H9 (cell line): ENCODE data around the gene FYCO1. TPM values are rescaled to one million over a fixed set of nuclear protein-coding genes. Genes with fewer than 3 reads are reported as not detected.

Experiments
- DNase-seq: peaks from one replicate; pipeline ENCODE4 v3.0.0-alpha.2; 2017
- H2AFZ ChIP-seq: one replicate; pipeline ENCODE4 v1.6.1; 2013; ENCODE audit warnings: mild to moderate bottlenecking, low read length, control low read depth, moderate library complexity
- H2AK5ac ChIP-seq: 2 replicates; pipeline ENCODE4 v1.6.1; 2013; ENCODE audit warnings: low read length, control low read depth, mixed read lengths; ENCODE audit not compliant: insufficient read length
- H2BK120ac ChIP-seq: one replicate; pipeline ENCODE4 v1.6.1; 2013; ENCODE audit warnings: low read depth, mild to moderate bottlenecking, low read length, control low read depth, inconsistent platforms; ENCODE audit not compliant: poor library complexity, severe bottlenecking
- H2BK12ac ChIP-seq: 2 replicates; pipeline ENCODE4 v1.6.1; 2013; ENCODE audit warnings: low read length, control low read depth, mixed read lengths, low read depth; ENCODE audit not compliant: insufficient read length
- H2BK15ac ChIP-seq: 2 replicates; pipeline ENCODE4 v1.6.1; 2013; ENCODE audit warnings: low read depth, low read length, control low read depth
- H2BK20ac ChIP-seq: one replicate; pipeline ENCODE4 v1.6.1; 2013; ENCODE audit warnings: low read depth, mild to moderate bottlenecking, low read length, control low read depth, inconsistent platforms; ENCODE audit not compliant: poor library complexity, severe bottlenecking
- H2BK5ac ChIP-seq: 2 replicates; pipeline ENCODE4 v1.6.1; 2013; ENCODE audit warnings: low read length, control low read depth, mixed read lengths; ENCODE audit not compliant: insufficient read length
- H3K14ac ChIP-seq: 2 replicates; pipeline ENCODE4 v1.6.1; 2013; ENCODE audit warnings: low read length, control low read depth; ENCODE audit not compliant: insufficient read depth
- H3K18ac ChIP-seq: 2 replicates; pipeline ENCODE4 v1.6.1; 2013; ENCODE audit warnings: low read depth, mild to moderate bottlenecking, mixed read lengths, low read length, control low read depth; ENCODE audit not compliant: insufficient read length
- H3K23ac ChIP-seq: 2 replicates; pipeline ENCODE4 v1.6.1; 2013; ENCODE audit warnings: low read length, control low read depth, mixed read lengths, low read depth; ENCODE audit not compliant: insufficient read length
- H3K23me2 ChIP-seq: 2 replicates; pipeline ENCODE4 v1.6.1; 2013; ENCODE audit warnings: low read depth, mild to moderate bottlenecking, mixed read lengths, low read length, control low read depth; ENCODE audit not compliant: insufficient read length, poor library complexity, severe bottlenecking
- H3K27ac ChIP-seq: 2 replicates; pipeline ENCODE4 v1.5.1; 2013; ENCODE audit warnings: low read length, control low read depth, mixed read lengths, low read depth; ENCODE audit not compliant: insufficient read length
- H3K27me3 ChIP-seq: 2 replicates; pipeline ENCODE4 v1.6.1; 2013; ENCODE audit warnings: low read length, control low read depth, inconsistent platforms; ENCODE audit not compliant: insufficient read depth
- H3K4ac ChIP-seq: 2 replicates; pipeline ENCODE4 v1.6.1; 2013; ENCODE audit warnings: low read depth, mild to moderate bottlenecking, control low read depth, inconsistent platforms, low read length, moderate library complexity
- H3K4me1 ChIP-seq: 2 replicates; pipeline ENCODE4 v1.6.1; 2013; ENCODE audit warnings: low read length, control low read depth, inconsistent platforms; ENCODE audit not compliant: insufficient read depth
- H3K4me2 ChIP-seq: 2 replicates; pipeline ENCODE4 v1.6.1; 2013; ENCODE audit warnings: low read length, control low read depth, mixed read lengths; ENCODE audit not compliant: insufficient read length, insufficient read depth
- H3K56ac ChIP-seq: 2 replicates; pipeline ENCODE4 v1.6.1; 2013; ENCODE audit warnings: low read depth, mild to moderate bottlenecking, mixed read lengths, low read length, control low read depth; ENCODE audit not compliant: insufficient read length
- H3K79me1 ChIP-seq: 2 replicates; pipeline ENCODE4 v1.6.1; 2013; ENCODE audit warnings: low read depth, mild to moderate bottlenecking, moderate library complexity, low read length, control low read depth, inconsistent platforms; ENCODE audit not compliant: insufficient read depth, poor library complexity, severe bottlenecking
- H3K79me2 ChIP-seq: 2 replicates; pipeline ENCODE4 v1.6.1; 2013; ENCODE audit warnings: low read length, control low read depth, inconsistent platforms; ENCODE audit not compliant: insufficient read depth
- H3K9ac ChIP-seq: 2 replicates; pipeline ENCODE4 v1.6.1; 2013; ENCODE audit warnings: low read length, control low read depth, mixed read lengths; ENCODE audit not compliant: insufficient read length; ENCODE audit errors: extremely low read depth
- H3K9me3 ChIP-seq: one replicate; pipeline ENCODE4 v1.6.1; 2013; ENCODE audit warnings: low read depth, low read length, inconsistent platforms; ENCODE audit not compliant: control insufficient read depth
- H3T11ph ChIP-seq: one replicate; pipeline ENCODE4 v1.6.1; 2013; ENCODE audit warnings: mild to moderate bottlenecking, low read length, control low read depth, inconsistent platforms
- H4K20me1 ChIP-seq: one replicate; pipeline ENCODE4 v1.6.1; 2013; ENCODE audit not compliant: control insufficient read depth, insufficient read length, insufficient read depth
- H4K5ac ChIP-seq: 2 replicates; pipeline ENCODE4 v1.6.1; 2013; ENCODE audit warnings: low read depth, mild to moderate bottlenecking, mixed read lengths, low read length, control low read depth; ENCODE audit not compliant: insufficient read length
- H4K8ac ChIP-seq: replicated peaks from 2 replicates; pipeline ENCODE4 v1.6.1; 2013; ENCODE audit warnings: low read length, control low read depth, mixed read lengths, low read depth; ENCODE audit not compliant: insufficient read length
- H4K91ac ChIP-seq: 2 replicates; pipeline ENCODE4 v1.6.1; 2013; ENCODE audit warnings: low read depth, mild to moderate bottlenecking, moderate library complexity, mixed read lengths, low read length, control low read depth; ENCODE audit not compliant: insufficient read length
- H3K27ac Mint-ChIP-seq, 3 experiments: 2 replicates in 2 of 3; 3 replicates in 1 of 3; pipeline ENCODE4 v1.8.0; 2020 to 2021; ENCODE audit warnings: mixed read lengths in 3 of 3, mild to moderate bottlenecking in 1 of 3, moderate library complexity in 1 of 3
- H3K27me3 Mint-ChIP-seq: 2 replicates; pipeline ENCODE4 v1.8.0; 2021; ENCODE audit warnings: low read depth, mild to moderate bottlenecking, moderate library complexity, mixed read lengths
- H3K36me3 Mint-ChIP-seq, 3 experiments: 2 replicates in 2 of 3; 3 replicates in 1 of 3; pipeline ENCODE4 v1.8.0; 2020 to 2021; ENCODE audit warnings: low read depth in 3 of 3, mixed read lengths in 3 of 3; ENCODE audit not compliant: insufficient read depth in 1 of 3
- H3K4me1 Mint-ChIP-seq, 2 experiments: 2 replicates each; pipeline ENCODE4 v1.8.0; 2020; ENCODE audit warnings: mixed read lengths in 2 of 2
- H3K4me3 Mint-ChIP-seq, 2 experiments: 2 replicates in 1 of 2; 3 replicates in 1 of 2; pipeline ENCODE4 v1.8.0; 2020 to 2021; ENCODE audit warnings: mild to moderate bottlenecking in 2 of 2, mixed read lengths in 2 of 2, moderate library complexity in 1 of 2
- H3K9me3 Mint-ChIP-seq, 2 experiments: 2 replicates in 1 of 2; 3 replicates in 1 of 2; pipeline ENCODE4 v1.8.0; 2020; ENCODE audit warnings: mild to moderate bottlenecking in 2 of 2, mixed read lengths in 2 of 2, moderate library complexity in 1 of 2
- WGBS: extraction: QIAGEN DNeasy Blood & Tissue Kit; methylation state at CpG from one replicate; pipeline ENCODE4 v1.1.7; 2013; ENCODE audit warnings: missing lambda C conversion rate, low lambda C conversion rate, mixed read lengths; ENCODE audit not compliant: insufficient read length; ENCODE audit errors: extremely low coverage; 5-methylcytosine and 5-hydroxymethylcytosine counted together
- total RNA-seq: library from RNA; stranded (reverse); gene quantifications from 2 replicates; pipeline ENCODE4 v1.2.1, GENCODE V29; 2021
- TF ChIP-seq, protein P1 (sequence below): fragments of 200-600 bp; sonication (generic); conservative IDR thresholded peaks from 3 replicates; pipeline ENCODE4 v1.8.0; 2021; ENCODE audit warnings: antibody characterized with exemption, mild to moderate bottlenecking

Gene FYCO1
- total RNA-seq, 1 experiment from 2014 or later: 10.4 TPM

DNA sequence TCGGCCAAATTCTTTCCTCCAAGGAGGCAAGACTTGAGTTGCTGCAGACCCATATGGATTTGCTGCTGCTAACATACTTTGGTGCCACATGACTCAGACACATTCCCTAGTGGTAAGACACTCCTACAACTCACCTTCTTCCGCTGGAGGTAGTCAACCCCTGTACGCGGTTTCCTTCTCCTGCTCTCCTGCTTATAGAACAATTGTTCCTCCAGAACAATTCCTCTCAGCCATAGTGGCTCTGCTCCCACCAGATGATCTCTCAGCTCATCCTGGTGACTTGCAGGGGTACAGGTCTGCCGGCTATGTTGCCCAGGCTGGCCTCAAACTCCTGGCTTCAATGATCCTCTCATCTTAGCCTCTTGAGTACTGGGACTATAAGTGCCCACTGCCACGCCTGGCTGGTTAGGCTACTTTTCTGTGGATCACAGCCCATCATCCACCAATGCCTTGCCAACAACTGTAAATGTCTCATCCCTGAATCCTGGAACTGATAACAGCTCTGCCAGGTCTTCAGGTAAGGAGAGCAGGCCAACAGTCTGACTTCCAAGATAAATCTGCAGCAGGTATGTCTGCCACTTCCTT, 54.8 kb downstream of the FYCO1 start:
- H3K9me3 ChIP-seq: no peaks in the 10 kb centered on the region
- H2BK15ac ChIP-seq: no peak overlapping the region
- H3K36me3 Mint-ChIP-seq: peaks cover 7 to 22% (median 16%) of the 10 kb centered on the region in 3 experiments; a peak in 5 of 7 replicates
- no peaks in the 10 kb centered on the region for H3K4me1 ChIP-seq
- H3K4me1 Mint-ChIP-seq: peaks cover 16 to 20% of the 10 kb centered on the region in 2 experiments
- H2BK5ac ChIP-seq: no peak overlapping the region
- H3K27me3 ChIP-seq: no peaks in the 10 kb centered on the region
- no peak overlapping the region for H3K27ac Mint-ChIP-seq
- H3K23me2 ChIP-seq: no peaks in the 10 kb centered on the region
- H2BK20ac ChIP-seq: no peak overlapping the region
- no peak overlapping the region for H2BK120ac ChIP-seq
- no peak overlapping the region for H3T11ph ChIP-seq
- no peak overlapping the region for H2AFZ ChIP-seq
- H3K4me3 Mint-ChIP-seq: no peak overlapping the region
- no peak for DNase-seq
- H3K27me3 Mint-ChIP-seq: no peaks in the 10 kb centered on the region
- H4K20me1 ChIP-seq: no peaks in the 10 kb centered on the region
- no peaks in the 10 kb centered on the region for H3K79me1 ChIP-seq
- no peak overlapping the region for H4K91ac ChIP-seq
- TF ChIP-seq, protein P1, sequence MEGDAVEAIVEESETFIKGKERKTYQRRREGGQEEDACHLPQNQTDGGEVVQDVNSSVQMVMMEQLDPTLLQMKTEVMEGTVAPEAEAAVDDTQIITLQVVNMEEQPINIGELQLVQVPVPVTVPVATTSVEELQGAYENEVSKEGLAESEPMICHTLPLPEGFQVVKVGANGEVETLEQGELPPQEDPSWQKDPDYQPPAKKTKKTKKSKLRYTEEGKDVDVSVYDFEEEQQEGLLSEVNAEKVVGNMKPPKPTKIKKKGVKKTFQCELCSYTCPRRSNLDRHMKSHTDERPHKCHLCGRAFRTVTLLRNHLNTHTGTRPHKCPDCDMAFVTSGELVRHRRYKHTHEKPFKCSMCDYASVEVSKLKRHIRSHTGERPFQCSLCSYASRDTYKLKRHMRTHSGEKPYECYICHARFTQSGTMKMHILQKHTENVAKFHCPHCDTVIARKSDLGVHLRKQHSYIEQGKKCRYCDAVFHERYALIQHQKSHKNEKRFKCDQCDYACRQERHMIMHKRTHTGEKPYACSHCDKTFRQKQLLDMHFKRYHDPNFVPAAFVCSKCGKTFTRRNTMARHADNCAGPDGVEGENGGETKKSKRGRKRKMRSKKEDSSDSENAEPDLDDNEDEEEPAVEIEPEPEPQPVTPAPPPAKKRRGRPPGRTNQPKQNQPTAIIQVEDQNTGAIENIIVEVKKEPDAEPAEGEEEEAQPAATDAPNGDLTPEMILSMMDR: no peak
- H3K56ac ChIP-seq: no peak overlapping the region
- no peak overlapping the region for H3K4me2 ChIP-seq
- H3K4ac ChIP-seq: no peak overlapping the region
- no CpG with 5 or more reads among the region's 6 CpGs for WGBS
- H3K23ac ChIP-seq: no peak overlapping the region
- H3K9ac ChIP-seq: no peak overlapping the region
- no peak overlapping the region for H3K18ac ChIP-seq
- no peak overlapping the region for H2BK12ac ChIP-seq
- no peak overlapping the region for H2AK5ac ChIP-seq
- no peaks in the 10 kb centered on the region for H3K9me3 Mint-ChIP-seq
- no peak overlapping the region for H3K14ac ChIP-seq
- H3K79me2 ChIP-seq: no peaks in the 10 kb centered on the region
- H4K5ac ChIP-seq: no peak overlapping the region
- no peak overlapping the region for H3K27ac ChIP-seq
- H4K8ac ChIP-seq: no peak overlapping the region
